Adrenal gland (tissue), 12 donors: ENCODE results near the gene CTPS2. TPM values are rescaled to one million over a fixed set of nuclear protein-coding genes. Genes with fewer than 3 reads are reported as not detected.

ENCODE experiments used
- DNase-seq, 7 donors: peaks; one replicate each; pipeline ENCODE4 v3.0.0-alpha.2; 2019 to 2020
- H3K27ac ChIP-seq, 5 donors: fragments of 200-600 bp; sonication (generic) in 4 of 5; 1 replicate in 3 of 5; 2 replicates in 2 of 5; pipeline versions ENCODE4 v1.5.1 to v1.8.0; 2016 to 2020; ENCODE audit warnings: mild to moderate bottlenecking in 1 of 5
- H3K27me3 ChIP-seq: fragments of 200-600 bp; 2 replicates; pipeline ENCODE4 v1.8.0; 2021
- H3K36me3 ChIP-seq, 2 donors: fragments of 200-600 bp; replicated peaks in 1 of 2; 1 replicate in 1 of 2; 2 replicates in 1 of 2; pipeline versions ENCODE4 v1.5.1 to v1.8.0; 2018 to 2022
- H3K4me1 ChIP-seq, 2 donors: fragments of 200-600 bp; replicated peaks in 1 of 2; 1 replicate in 1 of 2; 2 replicates in 1 of 2; pipeline versions ENCODE4 v1.5.1 to v1.8.0; 2018 to 2021
- H3K4me3 ChIP-seq, 4 donors: fragments of 200-600 bp; sonication (generic) in 3 of 4; one replicate each; pipeline ENCODE4 v1.5.1; 2016 to 2018
- H3K9me3 ChIP-seq, 3 donors: fragments of 200-600 bp; sonication (generic) in 1 of 3; replicated peaks in 1 of 3; 1 replicate in 2 of 3; 2 replicates in 1 of 3; pipeline versions ENCODE4 v1.5.1 to v1.8.0; 2016 to 2021
- POLR2A ChIP-seq, 2 donors: fragments of 450-650 bp; IDR thresholded peaks; one replicate each; pipeline ENCODE4 v1.6.1; 2017; ENCODE audit warnings: antibody characterized with exemption in 2 of 2, mild to moderate bottlenecking in 2 of 2, moderate library complexity in 1 of 2
- WGBS, 4 donors: extraction: QIAGEN DNeasy Blood & Tissue Kit in 2 of 4; methylation state at CpG; one replicate each; pipeline versions ENCODE4 v1.1.5 to v1.1.7; 2013 to 2017; 5-methylcytosine and 5-hydroxymethylcytosine counted together
- intact Hi-C, 2 donors: fragments of 100-400 bp; cut with DNase I; formaldehyde crosslinking; loops; one replicate each; pipeline versions ENCODE4 v1.14.1 to v1.15.0; 2022 to 2023
- polyA plus RNA-seq, 3 donors: library from polyadenylated mRNA; stranded (reverse); fragments of 200-250 nt in 2 of 3; fragments of 350-450 nt in 1 of 3; fragmentation: Illumina TruSeq in 1 of 3; extraction: RNeasy Lipid Tissue Mini Kit (QIAGEN cat#74804) in 1 of 3; gene quantifications; one replicate each; pipeline ENCODE4 v1.2.3, GENCODE V29; 2013 to 2014
- total RNA-seq, 9 donors: library from RNA; depleted of rRNA in 4 of 9; stranded (reverse); fragments of >200 nt in 4 of 9; fragments of 120-200 nt in 1 of 9; fragmentation: NEBNext Ultra II Directional in 1 of 9; extraction: Animal tissue kit (Norgen Biotek cat#: 25700) in 1 of 9; gene quantifications; one replicate each; pipeline versions ENCODE4 v1.1.0 to v1.2.4, GENCODE V29; 2013 to 2023
- TF ChIP-seq, protein P1 (sequence below), 6 experiments: fragments of 450-650 bp in 4 of 6; fragments of 200-600 bp in 2 of 6; sonication (generic) in 1 of 6; IDR thresholded peaks; 1 replicate in 5 of 6; 2 replicates in 1 of 6; pipeline versions ENCODE4 v1.5.1 to v1.8.0; 2016 to 2021; ENCODE audit warnings: antibody characterized with exemption in 6 of 6, mild to moderate bottlenecking in 2 of 6, moderate library complexity in 1 of 6
- donor health status: healthy with polysubstance abuse.
- donor health status: Bipolar disorder and iron deficiency.
- donor health status: DM: yes; HTN: yes; CAD: no.
- donor health status: DM: no; HTN: no; CAD: no.
- donor health status: DM: no; HTN: no; CAD: no.
- donor health status: DM: yes; HTN: yes; CAD: no.

CTPS2 gene
- total and polyA plus RNA-seq, 12 donors: 8.1 to 35.8 (median 18.6) TPM

DNA sequence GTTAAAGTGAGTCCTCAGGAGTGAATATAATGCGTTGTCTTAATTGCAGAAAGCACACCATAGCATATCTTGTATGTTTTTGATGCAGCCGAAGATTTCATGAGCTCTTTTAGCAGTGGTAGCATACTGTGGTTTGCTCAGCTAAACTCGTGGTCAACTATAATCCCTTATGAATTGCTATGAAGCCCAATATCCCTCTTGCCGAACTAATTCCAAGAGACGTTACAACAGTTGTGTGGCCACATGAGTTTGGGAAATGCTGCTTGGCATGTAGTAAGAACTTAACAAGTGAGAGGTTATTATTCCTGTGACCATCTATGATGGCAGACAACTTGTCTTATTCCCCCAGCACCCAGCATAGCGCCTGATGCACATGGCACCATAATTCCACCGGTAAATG, 37.7 kb upstream of the CTPS2 start:
- WGBS, 4 donors: 92 to 95% (median 94%) methylated on average over 6 to 7 of the region's 7 CpGs
- no peak for DNase-seq
- TF ChIP-seq, protein P1, sequence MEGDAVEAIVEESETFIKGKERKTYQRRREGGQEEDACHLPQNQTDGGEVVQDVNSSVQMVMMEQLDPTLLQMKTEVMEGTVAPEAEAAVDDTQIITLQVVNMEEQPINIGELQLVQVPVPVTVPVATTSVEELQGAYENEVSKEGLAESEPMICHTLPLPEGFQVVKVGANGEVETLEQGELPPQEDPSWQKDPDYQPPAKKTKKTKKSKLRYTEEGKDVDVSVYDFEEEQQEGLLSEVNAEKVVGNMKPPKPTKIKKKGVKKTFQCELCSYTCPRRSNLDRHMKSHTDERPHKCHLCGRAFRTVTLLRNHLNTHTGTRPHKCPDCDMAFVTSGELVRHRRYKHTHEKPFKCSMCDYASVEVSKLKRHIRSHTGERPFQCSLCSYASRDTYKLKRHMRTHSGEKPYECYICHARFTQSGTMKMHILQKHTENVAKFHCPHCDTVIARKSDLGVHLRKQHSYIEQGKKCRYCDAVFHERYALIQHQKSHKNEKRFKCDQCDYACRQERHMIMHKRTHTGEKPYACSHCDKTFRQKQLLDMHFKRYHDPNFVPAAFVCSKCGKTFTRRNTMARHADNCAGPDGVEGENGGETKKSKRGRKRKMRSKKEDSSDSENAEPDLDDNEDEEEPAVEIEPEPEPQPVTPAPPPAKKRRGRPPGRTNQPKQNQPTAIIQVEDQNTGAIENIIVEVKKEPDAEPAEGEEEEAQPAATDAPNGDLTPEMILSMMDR (IDR thresholded peaks at IDR 0.05): no peak

DNA sequence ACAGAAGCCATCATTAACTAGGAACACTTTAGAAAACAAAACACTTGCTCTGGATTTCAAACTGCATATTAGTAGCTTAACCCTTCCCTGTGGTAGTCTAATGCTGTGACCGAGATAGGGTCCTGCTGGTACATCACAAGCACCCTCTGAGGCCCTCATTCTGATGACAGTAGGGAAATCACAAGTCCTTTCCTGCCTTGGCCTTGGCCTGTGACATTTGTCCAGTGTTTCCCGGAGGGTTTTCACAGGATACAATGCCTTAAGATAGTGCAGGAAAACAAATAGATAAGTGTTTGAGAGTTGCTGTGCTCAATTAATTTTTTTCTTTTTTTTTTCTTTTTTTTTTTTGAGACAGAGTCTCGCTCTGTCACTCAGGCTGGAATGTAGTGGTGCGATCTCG, 36.0 kb upstream of the CTPS2 start:
- peaks cover 0 to 45% of the 10 kb centered on the region in 2 donors for H3K36me3 ChIP-seq
- intact Hi-C loops: no loop called here
- no peak overlapping the region for H3K27ac ChIP-seq
- DNase-seq: peak in 1 of 7 donors; percentile 3
- peaks cover 10 to 17% of the 10 kb centered on the region in 2 donors for H3K4me1 ChIP-seq
- no peaks in the 10 kb centered on the region for H3K9me3 ChIP-seq
- no peaks in the 10 kb centered on the region for H3K27me3 ChIP-seq
- no peak overlapping the region for H3K4me3 ChIP-seq
- WGBS, 4 donors: 57 to 89% (median 75%) methylated on average over 5 of the region's 5 CpGs
- TF ChIP-seq, protein P1 (IDR thresholded peaks at IDR 0.05): no peak
- no peak for TF ChIP-seq POLR2A (IDR thresholded peaks at IDR 0.05)

More for the DNA sequence above, 37.7 kb upstream of the CTPS2 start:
- intact Hi-C loops: no loop called here
- Histone ChIP-seq H3K36me3 (peaks cover 0 to 43% of the 10 kb centered on the region in 2 donors), H3K27me3 (no peaks in the 10 kb centered on the region), H3K4me1 (peaks cover 5 to 9% of the 10 kb centered on the region in 2 donors), H3K4me3 (no peak overlapping the region), H3K27ac (no peak overlapping the region), H3K9me3 (no peaks in the 10 kb centered on the region)

DNA sequence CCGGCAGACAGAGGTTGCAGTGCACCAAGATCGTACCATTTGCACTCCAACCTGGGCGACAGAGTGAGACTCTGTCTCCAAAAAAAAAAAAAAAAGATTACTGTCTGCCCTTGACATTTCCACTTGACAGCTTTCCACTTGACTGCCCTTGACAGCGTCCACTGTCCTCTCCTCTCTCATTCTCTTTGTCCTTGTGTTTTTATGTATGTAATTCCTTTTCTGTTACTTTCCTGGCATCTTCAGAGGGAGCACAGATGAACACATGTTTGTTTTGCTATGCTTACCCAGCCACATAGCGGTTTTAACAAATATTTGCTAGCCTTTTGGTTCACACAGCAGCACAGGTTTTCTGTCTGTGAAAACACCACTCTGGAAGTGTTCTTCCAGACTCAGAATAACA, 33.2 kb upstream of the CTPS2 start:
- H3K9me3 ChIP-seq: no peaks in the 10 kb centered on the region
- no peak for TF ChIP-seq POLR2A (IDR thresholded peaks at IDR 0.05)
- TF ChIP-seq, protein P1 (IDR thresholded peaks at IDR 0.05): no peak

DNA sequence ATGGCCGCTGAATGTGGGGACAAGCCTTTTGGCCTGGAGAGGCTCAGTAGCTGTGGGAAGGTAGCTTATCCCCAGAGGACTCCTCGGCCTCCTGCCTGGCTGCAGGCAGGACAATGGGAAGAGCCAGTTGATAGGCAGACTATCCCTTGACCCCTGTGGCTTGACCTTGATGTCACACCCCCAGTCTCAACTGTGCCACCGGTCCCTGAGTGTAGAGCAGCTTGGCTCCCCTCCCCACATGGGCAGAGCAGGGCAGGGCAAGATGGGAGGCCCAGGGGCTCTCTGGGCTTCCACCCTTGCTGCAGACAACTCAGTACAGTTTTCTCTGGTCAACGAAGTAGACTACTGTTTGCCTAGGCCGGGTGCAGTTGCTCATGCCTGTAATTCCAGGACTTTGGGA, 32.6 kb upstream of the CTPS2 start:
- 58 to 80% (median 65%) methylated on average over 2 to 5 of the region's 5 CpGs for WGBS, 4 donors
- peaks cover 10 to 17% of the 10 kb centered on the region in 2 donors for H3K4me1 ChIP-seq
- no peaks in the 10 kb centered on the region for H3K9me3 ChIP-seq
- intact Hi-C loops: no loop called here
- H3K36me3 ChIP-seq: peaks cover 0 to 46% of the 10 kb centered on the region in 2 donors
- TF ChIP-seq, protein P1 (IDR thresholded peaks at IDR 0.05): no peak
- no peak for TF ChIP-seq POLR2A (IDR thresholded peaks at IDR 0.05)
- peak overlapping the region; percentile 22 to 69 (median 46) for H3K27ac ChIP-seq
- H3K27me3 ChIP-seq: no peaks in the 10 kb centered on the region
- H3K4me3 ChIP-seq: no peak overlapping the region
- no peak for DNase-seq

More for the DNA sequence above, 33.2 kb upstream of the CTPS2 start:
- 37 to 56% (median 48%) methylated on average over 5 of the region's 5 CpGs for WGBS, 4 donors
- intact Hi-C loops: no loop called here
- peaks cover 0 to 46% of the 10 kb centered on the region in 2 donors for H3K36me3 ChIP-seq
- H3K27ac ChIP-seq: peak overlapping the region in 3 of 5 donors; percentile 45 to 46 (median 46)
- no peak overlapping the region for H3K4me3 ChIP-seq
- H3K4me1 ChIP-seq: peaks cover 10 to 17% of the 10 kb centered on the region in 2 donors
- no peaks in the 10 kb centered on the region for H3K27me3 ChIP-seq
- DNase-seq: peak in 4 of 7 donors; percentile 26 to 59 (median 38)
